ENCODE data around the gene STRN3.
"Not testable (repeated sequence)": the region's sequence is repeated elsewhere in the genome, so short reads cannot be mapped to it uniquely, and the experiment has no call there.

STRN3 gene

GRCh38 chr14:31069343-31069742 lies 43.2 kb upstream of the STRN3 start:
- H2BK15ac ChIP-seq (ENCODE audit: low read length): no peak overlapping the region
- no peaks in the 10 kb centered on the region for H3K27me3 ChIP-seq (ENCODE audit: control insufficient read depth in 3 of 3, insufficient read depth in 3 of 3, low read depth in 1 of 3, low read length in 3 of 3)
- H4K8ac ChIP-seq (ENCODE audit: low read depth, low read length): no peak overlapping the region
- no peak for DNase-seq (ENCODE audit: low spot score)
- no peak overlapping the region for H3K9ac ChIP-seq (ENCODE audit: low read depth, low read length, poor library complexity)
- H3K4me3 ChIP-seq (ENCODE audit: low read length in 2 of 2): no peak overlapping the region
- H3K79me1 ChIP-seq (ENCODE audit: low read depth, low read length): no peaks in the 10 kb centered on the region
- H3K23ac ChIP-seq (ENCODE audit: low read depth, low read length, poor library complexity): no peak overlapping the region
- no peak overlapping the region for H3K27ac ChIP-seq (replicated peaks; ENCODE audit: low read length)
- peaks cover 0 to 8% of the 10 kb centered on the region in 2 donors for H3K36me3 ChIP-seq (replicated peaks in 1 of 2; ENCODE audit: control insufficient read depth in 2 of 2, insufficient read depth in 2 of 2, low read length in 2 of 2)
- H2BK5ac ChIP-seq (ENCODE audit: low read length): no peak overlapping the region
- no CpG with 5 or more reads among the region's 3 CpGs for WGBS, 2 donors (ENCODE audit: extremely low coverage in 2 of 2, insufficient read length in 2 of 2, insufficient replicate concordance in 1 of 2)
- H3K9me3 ChIP-seq (replicated peaks in 1 of 2; ENCODE audit: control insufficient read depth in 2 of 2, insufficient read depth in 1 of 2, low read depth in 1 of 2, low read length in 2 of 2): no peaks in the 10 kb centered on the region
- no peak overlapping the region for H2AFZ ChIP-seq (ENCODE audit: low read length)
- H3K18ac ChIP-seq (ENCODE audit: low read length): no peak overlapping the region
- peaks cover 0 to 2% of the 10 kb centered on the region in 2 donors for H3K4me1 ChIP-seq (ENCODE audit: control insufficient read depth in 2 of 2, insufficient read depth in 1 of 2, low read depth in 1 of 2, low read length in 2 of 2)
- H4K91ac ChIP-seq (ENCODE audit: low read depth, low read length, poor library complexity): no peak overlapping the region
- H2BK12ac ChIP-seq (ENCODE audit: low read length): no peak overlapping the region
- no peak overlapping the region for H3K4ac ChIP-seq (ENCODE audit: low read length)
- H2AK5ac ChIP-seq (ENCODE audit: low read depth, low read length): no peak overlapping the region
- no peak overlapping the region for H3K14ac ChIP-seq (ENCODE audit: low read length)
- H3K4me2 ChIP-seq (ENCODE audit: insufficient read depth, low read length, poor library complexity, severe bottlenecking): no peak overlapping the region
- no peak overlapping the region for H2BK120ac ChIP-seq (ENCODE audit: low read depth, low read length)

GRCh38 chr14:31068235-31068634 lies 42.1 kb upstream of the STRN3 start:
- no peak overlapping the region for H2AK5ac ChIP-seq (ENCODE audit: low read depth, low read length)
- no peak overlapping the region for H3K4me2 ChIP-seq (ENCODE audit: insufficient read depth, low read length, poor library complexity, severe bottlenecking)
- no peak overlapping the region for H3K9ac ChIP-seq (ENCODE audit: low read depth, low read length, poor library complexity)
- H3K27me3 ChIP-seq (ENCODE audit: control insufficient read depth in 3 of 3, insufficient read depth in 3 of 3, low read depth in 1 of 3, low read length in 3 of 3): no peaks in the 10 kb centered on the region
- no CpG with 5 or more reads among the region's 1 CpG for WGBS, 2 donors (ENCODE audit: extremely low coverage in 2 of 2, insufficient read length in 2 of 2, insufficient replicate concordance in 1 of 2)
- H3K79me1 ChIP-seq (ENCODE audit: low read depth, low read length): no peaks in the 10 kb centered on the region
- H3K14ac ChIP-seq (ENCODE audit: low read length): no peak overlapping the region
- no peak overlapping the region for H4K8ac ChIP-seq (ENCODE audit: low read depth, low read length)
- H3K36me3 ChIP-seq (replicated peaks in 1 of 2; ENCODE audit: control insufficient read depth in 2 of 2, insufficient read depth in 2 of 2, low read length in 2 of 2): peaks cover 0 to 8% of the 10 kb centered on the region in 2 donors
- DNase-seq (ENCODE audit: low spot score): no peak
- no peak overlapping the region for H3K18ac ChIP-seq (ENCODE audit: low read length)
- no peak overlapping the region for H2BK15ac ChIP-seq (ENCODE audit: low read length)
- H3K4ac ChIP-seq (ENCODE audit: low read length): no peak overlapping the region
- H4K91ac ChIP-seq (ENCODE audit: low read depth, low read length, poor library complexity): no peak overlapping the region
- no peak overlapping the region for H2BK12ac ChIP-seq (ENCODE audit: low read length)
- H3K27ac ChIP-seq (replicated peaks; ENCODE audit: low read length): no peak overlapping the region
- H2AFZ ChIP-seq (ENCODE audit: low read length): no peak overlapping the region
- no peak overlapping the region for H3K23ac ChIP-seq (ENCODE audit: low read depth, low read length, poor library complexity)
- H3K9me3 ChIP-seq (replicated peaks in 1 of 2; ENCODE audit: control insufficient read depth in 2 of 2, insufficient read depth in 1 of 2, low read depth in 1 of 2, low read length in 2 of 2): no peaks in the 10 kb centered on the region
- H3K4me1 ChIP-seq (ENCODE audit: control insufficient read depth in 2 of 2, insufficient read depth in 1 of 2, low read depth in 1 of 2, low read length in 2 of 2): peaks cover 0 to 2% of the 10 kb centered on the region in 2 donors
- H2BK5ac ChIP-seq (ENCODE audit: low read length): no peak overlapping the region
- no peak overlapping the region for H2BK120ac ChIP-seq (ENCODE audit: low read depth, low read length)
- H3K4me3 ChIP-seq (ENCODE audit: low read length in 2 of 2): no peak overlapping the region

- WGBS, 2 donors (ENCODE audit: extremely low coverage in 2 of 2, insufficient read length in 2 of 2, insufficient replicate concordance in 1 of 2): no CpG with 5 or more reads among the region's 8 CpGs
- not testable (repeated sequence) for H3K4me1 ChIP-seq (ENCODE audit: control insufficient read depth in 2 of 2, insufficient read depth in 1 of 2, low read depth in 1 of 2, low read length in 2 of 2); H2BK120ac ChIP-seq (ENCODE audit: low read depth, low read length); H3K14ac ChIP-seq (ENCODE audit: low read length); H3K79me1 ChIP-seq (ENCODE audit: low read depth, low read length); H3K23ac ChIP-seq (ENCODE audit: low read depth, low read length, poor library complexity); H3K36me3 ChIP-seq (replicated peaks in 1 of 2; ENCODE audit: control insufficient read depth in 2 of 2, insufficient read depth in 2 of 2, low read length in 2 of 2); H2AK5ac ChIP-seq (ENCODE audit: low read depth, low read length); H3K4ac ChIP-seq (ENCODE audit: low read length); H4K8ac ChIP-seq (ENCODE audit: low read depth, low read length); H3K27ac ChIP-seq (replicated peaks; ENCODE audit: low read length); H2BK5ac ChIP-seq (ENCODE audit: low read length); H2BK12ac ChIP-seq (ENCODE audit: low read length); H2BK15ac ChIP-seq (ENCODE audit: low read length); H4K91ac ChIP-seq (ENCODE audit: low read depth, low read length, poor library complexity); H3K9ac ChIP-seq (ENCODE audit: low read depth, low read length, poor library complexity); H2AFZ ChIP-seq (ENCODE audit: low read length); DNase-seq (ENCODE audit: low spot score); H3K9me3 ChIP-seq (replicated peaks in 1 of 2; ENCODE audit: control insufficient read depth in 2 of 2, insufficient read depth in 1 of 2, low read depth in 1 of 2, low read length in 2 of 2); H3K4me3 ChIP-seq (ENCODE audit: low read length in 2 of 2); H3K18ac ChIP-seq (ENCODE audit: low read length); H3K27me3 ChIP-seq (ENCODE audit: control insufficient read depth in 3 of 3, insufficient read depth in 3 of 3, low read depth in 1 of 3, low read length in 3 of 3); H3K4me2 ChIP-seq (ENCODE audit: insufficient read depth, low read length, poor library complexity, severe bottlenecking)
These were observed 36.7 kb upstream of the STRN3 start for GRCh38 chr14:31062908-31063307.

- no CpG with 5 or more reads among the region's 6 CpGs for WGBS, 2 donors (ENCODE audit: extremely low coverage in 2 of 2, insufficient read length in 2 of 2, insufficient replicate concordance in 1 of 2)
- H3K4me2 ChIP-seq (ENCODE audit: insufficient read depth, low read length, poor library complexity, severe bottlenecking): no peak overlapping the region
- no peak overlapping the region for H3K23ac ChIP-seq (ENCODE audit: low read depth, low read length, poor library complexity)
- no peak overlapping the region for H3K4ac ChIP-seq (ENCODE audit: low read length)
- H3K79me1 ChIP-seq (ENCODE audit: low read depth, low read length): no peaks in the 10 kb centered on the region
- no peak overlapping the region for H3K4me3 ChIP-seq (ENCODE audit: low read length in 2 of 2)
- no peak overlapping the region for H3K18ac ChIP-seq (ENCODE audit: low read length)
- no peak overlapping the region for H2BK120ac ChIP-seq (ENCODE audit: low read depth, low read length)
- H3K14ac ChIP-seq (ENCODE audit: low read length): no peak overlapping the region
- peak overlapping the region; percentile 57 for H3K27ac ChIP-seq (replicated peaks; ENCODE audit: low read length)
- H3K9ac ChIP-seq (ENCODE audit: low read depth, low read length, poor library complexity): no peak overlapping the region
- no peak overlapping the region for H2AFZ ChIP-seq (ENCODE audit: low read length)
- no peaks in the 10 kb centered on the region for H3K9me3 ChIP-seq (replicated peaks in 1 of 2; ENCODE audit: control insufficient read depth in 2 of 2, insufficient read depth in 1 of 2, low read depth in 1 of 2, low read length in 2 of 2)
- H3K36me3 ChIP-seq (replicated peaks in 1 of 2; ENCODE audit: control insufficient read depth in 2 of 2, insufficient read depth in 2 of 2, low read length in 2 of 2): no peaks in the 10 kb centered on the region
- H3K27me3 ChIP-seq (ENCODE audit: control insufficient read depth in 3 of 3, insufficient read depth in 3 of 3, low read depth in 1 of 3, low read length in 3 of 3): no peaks in the 10 kb centered on the region
- peak; percentile 8 for DNase-seq (ENCODE audit: low spot score)
- no peak overlapping the region for H2BK5ac ChIP-seq (ENCODE audit: low read length)
- H2BK15ac ChIP-seq (ENCODE audit: low read length): no peak overlapping the region
- peaks cover 0 to 7% of the 10 kb centered on the region in 2 donors for H3K4me1 ChIP-seq (ENCODE audit: control insufficient read depth in 2 of 2, insufficient read depth in 1 of 2, low read depth in 1 of 2, low read length in 2 of 2)
- no peak overlapping the region for H2AK5ac ChIP-seq (ENCODE audit: low read depth, low read length)
- H4K8ac ChIP-seq (ENCODE audit: low read depth, low read length): no peak overlapping the region
- no peak overlapping the region for H4K91ac ChIP-seq (ENCODE audit: low read depth, low read length, poor library complexity)
- H2BK12ac ChIP-seq (ENCODE audit: low read length): no peak overlapping the region
These were observed 34.2 kb upstream of the STRN3 start for GRCh38 chr14:31060253-31060875.

Measured in neuronal stem cell (in vitro differentiated cells).